HEK293 (cell line): Measurements from ENCODE around the gene HNRNPL.
"Not testable (repeated sequence)": the region's sequence is repeated elsewhere in the genome, so short reads cannot be mapped to it uniquely, and the experiment has no call there.

ENCODE experiments used
- CTCF ChIP-seq: fragments of 450-650 bp; formaldehyde crosslinking; IDR thresholded peaks from 2 replicates; pipeline ENCODE4 v1.5.1; 2016; ENCODE audit warnings: missing biosample characterization, missing genetic modification characterization
- REST ChIP-seq: fragments of 450-650 bp; formaldehyde crosslinking; IDR thresholded peaks from 2 replicates; pipeline ENCODE4 v1.5.1; 2016; ENCODE audit warnings: missing biosample characterization, missing genetic modification characterization
- ZFP3 ChIP-seq: fragments of 450-650 bp; formaldehyde crosslinking; IDR thresholded peaks from 2 replicates; pipeline ENCODE4 v1.5.1; 2016; ENCODE audit warnings: low read depth, missing biosample characterization, missing genetic modification characterization
- ZNF24 ChIP-seq: fragments of 450-650 bp; formaldehyde crosslinking; IDR thresholded peaks from 2 replicates; pipeline ENCODE4 v1.5.1; 2016; ENCODE audit warnings: missing biosample characterization, missing genetic modification characterization
- ZNF791 ChIP-seq: fragments of 450-650 bp; formaldehyde crosslinking; IDR thresholded peaks from 2 replicates; pipeline ENCODE4 v1.5.1; 2016; ENCODE audit warnings: missing biosample characterization, missing genetic modification characterization

DNA sequence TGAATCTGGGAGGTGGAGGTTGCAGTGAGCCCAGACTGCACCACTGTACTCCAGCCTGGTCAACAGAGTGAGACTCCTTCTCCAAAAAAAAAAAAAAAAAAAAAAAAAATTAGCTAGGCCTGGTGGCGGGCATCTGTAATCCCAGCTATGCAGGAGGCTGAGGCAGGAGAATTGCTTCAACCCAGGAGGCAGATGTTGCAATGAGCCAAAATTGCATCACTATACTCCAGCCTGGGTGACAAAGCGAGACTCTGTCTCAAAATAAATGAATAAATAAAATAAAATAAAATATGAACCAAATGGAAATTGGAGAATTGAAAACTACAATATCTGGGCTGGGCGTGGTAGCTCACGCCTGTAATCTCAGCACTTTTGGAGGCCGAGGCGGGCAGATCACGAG, 20.6 kb downstream of the HNRNPL start:
- not testable (repeated sequence) for TF ChIP-seq ZNF24, REST, ZFP3, ZNF791, CTCF (tag by site-specific recombination)
